OCI-LY3 (cell line): ENCODE data around the gene LHFPL3.
A peak's percentile ranks its signal among the peaks of the same experiment; 100 is the strongest.

ENCODE experiments used
- H2AFZ ChIP-seq: fragments of 200-600, 300-600 bp; shearing (Covaris generic); 2 replicates; pipeline ENCODE4 v1.6.0; 2014; ENCODE audit warnings: antibody characterized with exemption, low read depth, low read length
- H3K27ac ChIP-seq: fragments of 200-600, 300-600 bp; sonication (generic); 2 replicates; pipeline ENCODE4 v1.5.1; 2014; ENCODE audit warnings: mild to moderate bottlenecking, low read length, moderate library complexity, mixed read lengths
- H3K27me3 ChIP-seq: fragments of 200-600, 300-600 bp; sonication (generic); 2 replicates; pipeline ENCODE4 v1.6.1; 2014; ENCODE audit warnings: low read depth, low read length, mixed read lengths
- H3K36me3 ChIP-seq: fragments of 200-600, 300-600 bp; sonication (generic); replicated peaks from 2 replicates; pipeline ENCODE3; 2014; ENCODE audit warnings: low read depth, low read length, mixed read lengths
- H3K4me1 ChIP-seq: fragments of 300-600, 200-600 bp; sonication (generic); 2 replicates; pipeline ENCODE4 v1.6.1; 2014; ENCODE audit warnings: low read length, mixed read lengths
- H3K4me2 ChIP-seq: fragments of 200-600, 300-600 bp; sonication (generic); 2 replicates; pipeline ENCODE4 v1.6.1; 2014; ENCODE audit warnings: low read length, mixed read lengths
- H3K4me3 ChIP-seq: fragments of 300-600, 200-600 bp; sonication (generic); 2 replicates; pipeline ENCODE4 v1.5.1; 2014; ENCODE audit warnings: antibody characterized with exemption, mild to moderate bottlenecking, low read length, moderate library complexity
- H3K79me2 ChIP-seq: fragments of 300-600, 200-600 bp; shearing (Covaris generic); 2 replicates; pipeline ENCODE4 v1.6.1; 2014; ENCODE audit warnings: mild to moderate bottlenecking, low read length, mixed read lengths
- H3K9ac ChIP-seq: fragments of 300-600, 200-600 bp; shearing (Covaris generic); 2 replicates; pipeline ENCODE4 v1.6.0; 2014; ENCODE audit warnings: mild to moderate bottlenecking, low read length, moderate library complexity
- H3K9me3 ChIP-seq: fragments of 200-600, 300-600 bp; shearing (Covaris generic); 2 replicates; pipeline ENCODE4 v1.6.1; 2014; ENCODE audit warnings: low read length, mixed read lengths; ENCODE audit not compliant: insufficient read depth
- H4K20me1 ChIP-seq: fragments of 200-600, 300-600 bp; sonication (generic); 2 replicates; pipeline ENCODE4 v1.6.1; 2016; ENCODE audit warnings: low read length, mixed read lengths; ENCODE audit not compliant: insufficient read depth
- CTCF ChIP-seq: fragments of 200-600, 300-600 bp; sonication (generic); IDR thresholded peaks from 2 replicates; pipeline ENCODE4 v1.5.1; 2014; ENCODE audit warnings: antibody characterized with exemption, low read length, low read depth
- EZH2phosphoT487 ChIP-seq: fragments of 200-600 bp; shearing (Covaris generic); IDR thresholded peaks from 2 replicates; pipeline ENCODE4 v1.6.1; 2018; ENCODE audit warnings: antibody characterized with exemption, mixed run types, low read depth

The LHFPL3 gene

GRCh38 chr7:104861729-104862390 lies 533.5 kb downstream of the LHFPL3 start:
- no peaks in the 10 kb centered on the region for H3K36me3 ChIP-seq
- peaks cover 25% of the 10 kb centered on the region for H3K4me1 ChIP-seq
- H3K27ac ChIP-seq, result no peak overlapping the region
- H2AFZ ChIP-seq, result no peak overlapping the region
- TF ChIP-seq EZH2phosphoT487, result no peak
- no peak for TF ChIP-seq CTCF
- H3K9me3 ChIP-seq, result no peaks in the 10 kb centered on the region
- no peak overlapping the region for H3K4me3 ChIP-seq
- no peaks in the 10 kb centered on the region for H3K27me3 ChIP-seq
- no peaks in the 10 kb centered on the region for H3K79me2 ChIP-seq
- no peaks in the 10 kb centered on the region for H4K20me1 ChIP-seq
- peak overlapping the region; percentile 74 for H3K4me2 ChIP-seq
- no peak overlapping the region for H3K9ac ChIP-seq

GRCh38 chr7:104862719-104863118 lies 534.3 kb downstream of the LHFPL3 start:
- Histone ChIP-seq H3K27me3 (no peaks in the 10 kb centered on the region), H3K4me3 (peak overlapping the region; percentile 65), H2AFZ (no peak overlapping the region), H3K4me1 (peaks cover 18% of the 10 kb centered on the region), H3K36me3 (no peaks in the 10 kb centered on the region), H3K9me3 (no peaks in the 10 kb centered on the region), H4K20me1 (no peaks in the 10 kb centered on the region), H3K4me2 (peak overlapping the region; percentile 74), H3K9ac (peak overlapping the region; percentile 24; the same call in 1 of the 2 replicates), H3K27ac (no peak overlapping the region), H3K79me2 (no peaks in the 10 kb centered on the region)
- TF ChIP-seq CTCF, result peak; percentile 81
- TF ChIP-seq EZH2phosphoT487, result no peak

GRCh38 chr7:104873401-104873800 lies 545.0 kb downstream of the LHFPL3 start:
- Histone ChIP-seq H3K79me2 (no peaks in the 10 kb centered on the region), H3K27ac (no peak overlapping the region), H3K27me3 (no peaks in the 10 kb centered on the region), H3K36me3 (no peaks in the 10 kb centered on the region), H3K9me3 (no peaks in the 10 kb centered on the region), H3K4me1 (peaks cover 19% of the 10 kb centered on the region), H3K4me3 (peak overlapping the region; percentile 54), H3K4me2 (peak overlapping the region; percentile 73), H3K9ac (peak overlapping the region; percentile 24), H4K20me1 (no peaks in the 10 kb centered on the region), H2AFZ (peak overlapping the region; percentile 66)
- TF ChIP-seq EZH2phosphoT487, result no peak
- TF ChIP-seq CTCF, result no peak

GRCh38 chr7:104878577-104878976 lies 550.2 kb downstream of the LHFPL3 start:
- TF ChIP-seq CTCF (no peak), EZH2phosphoT487 (no peak)
- H2AFZ ChIP-seq, result no peak overlapping the region; the same call in 1 of the 2 replicates

More at GRCh38 chr7:104878577-104878976, 550.2 kb downstream of the LHFPL3 start:
- Histone ChIP-seq H3K4me2 (peak overlapping the region; percentile 64), H3K27me3 (no peaks in the 10 kb centered on the region), H3K9ac (peak overlapping the region; percentile 6; the same call in 1 of the 2 replicates), H4K20me1 (no peaks in the 10 kb centered on the region), H3K4me3 (peak overlapping the region; percentile 45), H3K36me3 (peaks cover 3% of the 10 kb centered on the region), H3K79me2 (no peaks in the 10 kb centered on the region), H3K27ac (peak overlapping the region; percentile 15), H3K4me1 (peaks cover 24% of the 10 kb centered on the region), H3K9me3 (peaks cover 4% of the 10 kb centered on the region; the same call in 1 of the 2 replicates)
